ENCODE data around the gene NUCB2.
"Not testable (repeated sequence)": the region's sequence is repeated elsewhere in the genome, so short reads cannot be mapped to it uniquely, and the experiment has no call there.

NUCB2 gene

GRCh38 chr11:17240780-17241179 lies 35.8 kb upstream of the NUCB2 start:
- no peak overlapping the region for H3K27ac ChIP-seq
- TF ChIP-seq CTCF (conservative IDR thresholded peaks at IDR 0.05) = no peak

- H3K27ac ChIP-seq = not testable (repeated sequence)
These were observed 33.6 kb upstream of the NUCB2 start for GRCh38 chr11:17242954-17243353.

- no peak overlapping the region for H3K27ac ChIP-seq
- no peak for TF ChIP-seq CTCF (conservative IDR thresholded peaks at IDR 0.05)
These were observed 32.5 kb upstream of the NUCB2 start for GRCh38 chr11:17244046-17244445.

- TF ChIP-seq CTCF (conservative IDR thresholded peaks at IDR 0.05) = no peak
- no peak overlapping the region for H3K27ac ChIP-seq
These were observed 25.8 kb upstream of the NUCB2 start for GRCh38 chr11:17250561-17251350.

- TF ChIP-seq CTCF (conservative IDR thresholded peaks at IDR 0.05) = no peak
- no peak overlapping the region for H3K27ac ChIP-seq
These were observed 23.8 kb upstream of the NUCB2 start for GRCh38 chr11:17252704-17253103.

- TF ChIP-seq CTCF (conservative IDR thresholded peaks at IDR 0.05) = no peak
- H3K27ac ChIP-seq = no peak overlapping the region
These were observed 20.0 kb upstream of the NUCB2 start for GRCh38 chr11:17256512-17256911.

GRCh38 chr11:17257196-17257595 lies 19.3 kb upstream of the NUCB2 start:
- no peak overlapping the region for H3K27ac ChIP-seq
- TF ChIP-seq CTCF (conservative IDR thresholded peaks at IDR 0.05) = no peak

GRCh38 chr11:17258670-17259069 lies 17.9 kb upstream of the NUCB2 start:
- no peak for TF ChIP-seq CTCF (conservative IDR thresholded peaks at IDR 0.05)
- no peak overlapping the region for H3K27ac ChIP-seq

Measured in VCaP (cell line).